Endodermal cell (in vitro differentiated cells): ENCODE data around the gene HLA-DMB. TPM values are rescaled to one million over a fixed set of nuclear protein-coding genes. Genes with fewer than 3 reads are reported as not detected.

ENCODE experiments used
- DNase-seq: peaks from one replicate; pipeline ENCODE4 v3.0.0-alpha.2; 2017
- H3K27ac ChIP-seq: 2 replicates; pipeline ENCODE4 v1.5.1; 2013; ENCODE audit warnings: mild to moderate bottlenecking, low read depth, low read length, moderate library complexity
- H3K27me3 ChIP-seq: 2 replicates; pipeline ENCODE4 v1.6.1; 2013; ENCODE audit warnings: mild to moderate bottlenecking, low read length, moderate library complexity; ENCODE audit not compliant: insufficient read depth, control insufficient read depth, poor library complexity, severe bottlenecking
- H3K36me3 ChIP-seq: 2 replicates; pipeline ENCODE4 v1.7.0; 2013; ENCODE audit warnings: mild to moderate bottlenecking, low read length, moderate library complexity; ENCODE audit not compliant: control insufficient read depth, insufficient read depth
- H3K4me1 ChIP-seq: one replicate; pipeline ENCODE4 v1.7.0; 2013; ENCODE audit warnings: low read length; ENCODE audit not compliant: control insufficient read depth, insufficient read depth
- H3K4me3 ChIP-seq: 2 replicates; pipeline ENCODE4 v1.5.1; 2013; ENCODE audit warnings: mild to moderate bottlenecking, low read length, moderate library complexity
- H3K9ac ChIP-seq: 2 replicates; pipeline ENCODE4 v1.6.1; 2013; ENCODE audit warnings: mild to moderate bottlenecking, low read length, moderate library complexity; ENCODE audit not compliant: poor library complexity, severe bottlenecking; ENCODE audit errors: extremely low read depth
- H3K9me3 ChIP-seq: 2 replicates; pipeline ENCODE4 v1.6.1; 2013; ENCODE audit warnings: mild to moderate bottlenecking, low read length, moderate library complexity; ENCODE audit not compliant: control insufficient read depth
- H3K27ac Mint-ChIP-seq: 2 replicates; pipeline ENCODE4 v1.8.0; 2020; ENCODE audit warnings: mixed read lengths
- H3K27me3 Mint-ChIP-seq: 2 replicates; pipeline ENCODE4 v1.8.0; 2021; ENCODE audit warnings: mild to moderate bottlenecking, mixed read lengths; ENCODE audit not compliant: insufficient read depth
- H3K36me3 Mint-ChIP-seq: 2 replicates; pipeline ENCODE4 v1.8.0; 2020; ENCODE audit warnings: low read depth, mixed read lengths
- H3K4me1 Mint-ChIP-seq: 2 replicates; pipeline ENCODE4 v1.8.0; 2020; ENCODE audit warnings: mixed read lengths
- H3K4me3 Mint-ChIP-seq: 2 replicates; pipeline ENCODE4 v1.8.0; 2020; ENCODE audit warnings: mild to moderate bottlenecking, moderate library complexity, mixed read lengths
- H3K9me3 Mint-ChIP-seq: 2 replicates; pipeline ENCODE4 v1.8.0; 2020; ENCODE audit warnings: mild to moderate bottlenecking, mixed read lengths
- CTCF ChIP-seq: fragments of 200-600 bp; sonication (generic); conservative IDR thresholded peaks from 2 replicates; pipeline ENCODE4 v1.5.0; 2021; ENCODE audit warnings: antibody characterized with exemption, mild to moderate bottlenecking
- WGBS, 2 experiments: methylation state at CpG; one replicate each; pipeline versions ENCODE4 v1.1.5 to v1.1.7; 2013; ENCODE audit warnings: missing lambda C conversion rate in 2 of 2, mixed read lengths in 1 of 2; ENCODE audit not compliant: insufficient coverage in 1 of 2, insufficient read length in 1 of 2; 5-methylcytosine and 5-hydroxymethylcytosine counted together
- total RNA-seq, 2 donors: library from RNA; stranded (reverse); fragmentation: NEBNext Ultra II Directional in 1 of 2; extraction: Animal tissue kit (Norgen Biotek cat#: 25700) in 1 of 2; gene quantifications; 2 replicates in 1 of 2; 3 replicates in 1 of 2; pipeline ENCODE4 v1.2.1, GENCODE V29; 2021

HLA-DMB gene
- total RNA-seq, 2 donors from 2014 or later = 0.24 to 1.8 TPM

- H3K9ac ChIP-seq = no peak overlapping the region
- no peaks in the 10 kb centered on the region for H3K9me3 Mint-ChIP-seq
- H3K4me1 ChIP-seq = no peaks in the 10 kb centered on the region
- H3K4me3 ChIP-seq = no peak overlapping the region
- no peak overlapping the region for H3K27ac ChIP-seq
- H3K27me3 ChIP-seq = no peaks in the 10 kb centered on the region
- H3K4me3 Mint-ChIP-seq = no peak overlapping the region
- no peaks in the 10 kb centered on the region for H3K36me3 Mint-ChIP-seq
- TF ChIP-seq CTCF = no peak
- peaks cover 10% of the 10 kb centered on the region for H3K27me3 Mint-ChIP-seq
- H3K4me1 Mint-ChIP-seq = no peaks in the 10 kb centered on the region
- no peaks in the 10 kb centered on the region for H3K9me3 ChIP-seq
- 33 to 35% methylated on average over 1 of the region's 1 CpG for WGBS, 2 experiments
- no peak overlapping the region for H3K27ac Mint-ChIP-seq
- DNase-seq = no peak
- no peaks in the 10 kb centered on the region for H3K36me3 ChIP-seq
These were observed 51.3 kb downstream of the HLA-DMB start for GRCh38 chr6:32889533-32889932.

- Mint-ChIP-seq H3K27ac (no peak overlapping the region), H3K36me3 (no peaks in the 10 kb centered on the region), H3K4me1 (no peaks in the 10 kb centered on the region), H3K9me3 (no peaks in the 10 kb centered on the region), H3K27me3 (peaks cover 18% of the 10 kb centered on the region), H3K4me3 (no peak overlapping the region)
- no peaks in the 10 kb centered on the region for H3K36me3 ChIP-seq
- no peaks in the 10 kb centered on the region for H3K4me1 ChIP-seq
- DNase-seq = no peak
- no peaks in the 10 kb centered on the region for H3K27me3 ChIP-seq
- no peak overlapping the region for H3K9ac ChIP-seq
- TF ChIP-seq CTCF = no peak
- no peak overlapping the region for H3K4me3 ChIP-seq
- no peak overlapping the region for H3K27ac ChIP-seq
- no peaks in the 10 kb centered on the region for H3K9me3 ChIP-seq
- 83 to 89% methylated on average over 1 to 2 of the region's 2 CpGs for WGBS, 2 experiments
These were observed 52.3 kb downstream of the HLA-DMB start for GRCh38 chr6:32888576-32888975.

GRCh38 chr6:32887616-32888015, 53.2 kb downstream of the HLA-DMB start:
- no peaks in the 10 kb centered on the region for H3K9me3 ChIP-seq
- no peaks in the 10 kb centered on the region for H3K27me3 ChIP-seq
- H3K9ac ChIP-seq = no peak overlapping the region
- H3K4me3 ChIP-seq = no peak overlapping the region
- no peaks in the 10 kb centered on the region for H3K36me3 Mint-ChIP-seq
- WGBS, 2 experiments = 86 to 89% methylated on average over 4 to 5 of the region's 5 CpGs
- no peak overlapping the region for H3K4me3 Mint-ChIP-seq
- peaks cover 19% of the 10 kb centered on the region for H3K27me3 Mint-ChIP-seq
- H3K36me3 ChIP-seq = no peaks in the 10 kb centered on the region
- no peaks in the 10 kb centered on the region for H3K4me1 Mint-ChIP-seq
- H3K9me3 Mint-ChIP-seq = no peaks in the 10 kb centered on the region
- H3K4me1 ChIP-seq = no peaks in the 10 kb centered on the region
- no peak for TF ChIP-seq CTCF
- DNase-seq = no peak
- no peak overlapping the region for H3K27ac Mint-ChIP-seq
- no peak overlapping the region for H3K27ac ChIP-seq
